Mesendoderm (in vitro differentiated cells): ENCODE data around the gene EAF1.

Experiments used
- DNase-seq: peaks from one replicate; pipeline ENCODE4 v3.0.0; 2013
- H2AK5ac ChIP-seq: 2 replicates; pipeline ENCODE4 v1.6.1; 2013; ENCODE audit warnings: low read length, inconsistent platforms
- H2BK120ac ChIP-seq: 2 replicates; pipeline ENCODE4 v1.6.1; 2013; ENCODE audit warnings: low read depth, mild to moderate bottlenecking, low read length, moderate library complexity, mixed read lengths
- H2BK15ac ChIP-seq: replicated peaks from 2 replicates; pipeline ENCODE4 v1.6.1; 2013; ENCODE audit warnings: low read depth, mild to moderate bottlenecking, moderate library complexity
- H2BK5ac ChIP-seq: 2 replicates; pipeline ENCODE4 v1.6.1; 2013; ENCODE audit warnings: low read length, inconsistent platforms
- H3K18ac ChIP-seq: 2 replicates; pipeline ENCODE4 v1.6.1; 2013; ENCODE audit warnings: mild to moderate bottlenecking, low read length, mixed read lengths
- H3K23ac ChIP-seq: one replicate; pipeline ENCODE4 v1.6.1; 2013; ENCODE audit warnings: low read length
- H3K27ac ChIP-seq: 2 replicates; pipeline ENCODE4 v1.5.1; 2013; ENCODE audit warnings: low read depth, mild to moderate bottlenecking, inconsistent platforms, low read length, moderate library complexity
- H3K27me3 ChIP-seq: 2 replicates; pipeline ENCODE4 v1.6.1; 2013; ENCODE audit warnings: low read length, control low read depth, mild to moderate bottlenecking, inconsistent platforms; ENCODE audit not compliant: insufficient read depth, poor library complexity
- H3K36me3 ChIP-seq: 2 replicates; pipeline ENCODE4 v1.6.1; 2013; ENCODE audit warnings: low read length, inconsistent platforms; ENCODE audit not compliant: control insufficient read depth, insufficient read depth
- H3K4ac ChIP-seq: one replicate; pipeline ENCODE4 v1.6.1; 2013; ENCODE audit warnings: low read depth, mild to moderate bottlenecking, low read length, moderate library complexity
- H3K4me1 ChIP-seq: 2 replicates; pipeline ENCODE4 v1.6.1; 2013; ENCODE audit warnings: low read depth, low read length, inconsistent platforms; ENCODE audit not compliant: control insufficient read depth
- H3K4me2 ChIP-seq: 2 replicates; pipeline ENCODE4 v1.6.1; 2013; ENCODE audit warnings: low read length
- H3K4me3 ChIP-seq: 2 replicates; pipeline ENCODE4 v1.5.1; 2013; ENCODE audit warnings: mild to moderate bottlenecking, low read length
- H3K56ac ChIP-seq: one replicate; pipeline ENCODE4 v1.6.1; 2013; ENCODE audit warnings: low read length
- H3K79me1 ChIP-seq: 2 replicates; pipeline ENCODE4 v1.6.1; 2013; ENCODE audit warnings: low read length, inconsistent platforms
- H3K79me2 ChIP-seq: 2 replicates; pipeline ENCODE4 v1.6.1; 2013; ENCODE audit warnings: mild to moderate bottlenecking, low read length; ENCODE audit not compliant: control insufficient read depth, insufficient read depth
- H3K9ac ChIP-seq: 2 replicates; pipeline ENCODE4 v1.6.1; 2013; ENCODE audit warnings: low read length, inconsistent platforms
- H4K5ac ChIP-seq: one replicate; pipeline ENCODE4 v1.6.1; 2013; ENCODE audit warnings: low read length
- H4K8ac ChIP-seq: one replicate; pipeline ENCODE4 v1.6.1; 2013; ENCODE audit warnings: low read depth, mild to moderate bottlenecking, control low read depth, low read length, moderate library complexity
- WGBS: extraction: QIAGEN DNeasy Blood & Tissue Kit; methylation state at CpG from one replicate; pipeline ENCODE4 v1.1.7; 2013; ENCODE audit warnings: low lambda C conversion rate, missing lambda C conversion rate; ENCODE audit not compliant: insufficient coverage; ENCODE audit errors: extremely low coverage; 5-methylcytosine and 5-hydroxymethylcytosine counted together

The EAF1 gene

DNA sequence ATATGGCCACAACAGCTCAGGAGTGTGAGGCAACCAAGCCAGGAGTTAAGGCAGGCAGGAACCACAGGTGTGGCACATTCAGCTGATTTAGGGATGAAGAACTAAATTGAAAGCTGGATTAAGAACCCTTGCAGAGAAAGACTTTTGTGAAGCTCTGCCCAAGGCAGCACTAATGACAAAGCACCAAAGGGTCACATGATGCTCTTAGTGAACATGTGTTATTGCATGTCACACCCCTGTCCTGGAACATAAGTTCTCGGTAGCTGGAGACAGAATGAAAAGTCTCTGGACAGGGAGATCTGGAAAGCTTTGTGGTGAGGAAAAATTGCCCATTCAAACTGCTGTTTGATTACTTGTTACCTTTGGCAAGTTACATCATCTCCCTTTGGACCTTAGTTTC lies 3.2 kb downstream of the EAF1 start:
- no peak overlapping the region for H3K18ac ChIP-seq
- no peak overlapping the region for H4K5ac ChIP-seq
- H3K4me3 ChIP-seq, result no peak overlapping the region
- no peaks in the 10 kb centered on the region for H3K27me3 ChIP-seq
- H3K4ac ChIP-seq, result no peak overlapping the region
- H2AK5ac ChIP-seq, result no peak overlapping the region
- peaks cover 23% of the 10 kb centered on the region for H3K79me1 ChIP-seq
- H2BK15ac ChIP-seq, result no peak overlapping the region
- H3K56ac ChIP-seq, result no peak overlapping the region
- H3K23ac ChIP-seq, result no peak overlapping the region
- H3K36me3 ChIP-seq, result peaks cover 2% of the 10 kb centered on the region
- DNase-seq, result no peak
- no peak overlapping the region for H3K27ac ChIP-seq
- no peak overlapping the region for H3K4me2 ChIP-seq
- peaks cover 26% of the 10 kb centered on the region for H3K79me2 ChIP-seq
- WGBS, result no CpG with 5 or more reads among the region's 1 CpG
- H3K4me1 ChIP-seq, result peaks cover 4% of the 10 kb centered on the region
- H2BK5ac ChIP-seq, result no peak overlapping the region
- no peak overlapping the region for H2BK120ac ChIP-seq
- no peak overlapping the region for H3K9ac ChIP-seq
- H4K8ac ChIP-seq, result no peak overlapping the region

DNA sequence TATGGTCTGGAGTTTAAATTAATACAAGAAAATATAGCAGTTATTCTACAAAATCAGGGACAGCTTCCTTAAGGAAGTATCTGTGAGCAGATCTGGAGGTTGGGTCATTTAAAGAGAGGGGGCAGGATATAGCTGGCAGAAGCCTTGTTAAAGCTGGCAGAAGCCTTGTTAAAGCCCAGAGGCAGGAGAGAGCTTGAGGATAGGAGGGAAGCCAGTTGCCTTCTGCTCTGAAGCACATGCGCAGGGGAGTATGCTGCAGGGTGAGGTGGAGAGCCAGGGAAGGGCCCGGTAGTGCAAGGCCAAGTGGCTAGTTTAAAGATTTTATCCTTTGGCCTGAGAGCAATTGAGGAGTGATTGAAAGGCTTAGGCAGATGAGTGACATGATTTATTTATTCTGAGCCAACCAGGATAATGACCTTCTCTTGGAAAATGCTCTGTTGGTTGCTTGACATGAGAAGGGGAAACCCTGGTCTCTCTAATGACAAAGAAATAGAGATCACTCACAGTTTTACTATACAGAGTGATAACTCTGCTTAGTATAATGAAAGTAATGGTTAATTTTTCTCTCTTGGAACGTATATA lies 3.9 kb downstream of the EAF1 start:
- Histone ChIP-seq H2BK120ac (no peak overlapping the region), H4K8ac (no peak overlapping the region), H4K5ac (no peak overlapping the region), H2BK15ac (no peak overlapping the region), H3K27me3 (no peaks in the 10 kb centered on the region), H2AK5ac (no peak overlapping the region), H3K79me1 (peaks cover 22% of the 10 kb centered on the region), H3K56ac (no peak overlapping the region), H3K18ac (no peak overlapping the region), H3K4me3 (no peak overlapping the region), H3K4me1 (peaks cover 4% of the 10 kb centered on the region), H3K4ac (no peak overlapping the region), H3K4me2 (no peak overlapping the region), H3K9ac (no peak overlapping the region), H3K27ac (no peak overlapping the region), H2BK5ac (no peak overlapping the region), H3K79me2 (peaks cover 25% of the 10 kb centered on the region), H3K23ac (no peak overlapping the region), H3K36me3 (peaks cover 4% of the 10 kb centered on the region)
- no peak for DNase-seq
- no CpG with 5 or more reads among the region's 3 CpGs for WGBS

DNA sequence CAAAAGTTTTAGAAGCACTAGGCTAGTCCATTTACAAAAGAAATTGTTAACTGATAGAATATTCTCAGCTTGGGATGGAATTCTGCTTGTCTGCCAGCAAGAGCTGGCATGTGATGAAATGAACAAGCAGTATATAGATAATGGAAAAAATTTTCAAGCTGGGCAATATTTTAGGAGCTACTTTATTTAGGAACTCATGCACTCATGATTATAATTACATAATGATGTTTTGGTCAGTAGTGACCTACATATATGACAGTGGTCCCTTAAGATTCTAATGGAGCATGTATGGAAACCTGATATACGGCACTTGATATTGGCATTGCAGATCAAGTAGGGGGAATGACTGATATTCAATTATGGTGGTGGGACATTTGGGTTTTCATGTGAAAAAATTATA lies 6.1 kb downstream of the EAF1 start:
- H3K27ac ChIP-seq, result no peak overlapping the region
- DNase-seq, result no peak
- no CpG with 5 or more reads among the region's 1 CpG for WGBS

DNA sequence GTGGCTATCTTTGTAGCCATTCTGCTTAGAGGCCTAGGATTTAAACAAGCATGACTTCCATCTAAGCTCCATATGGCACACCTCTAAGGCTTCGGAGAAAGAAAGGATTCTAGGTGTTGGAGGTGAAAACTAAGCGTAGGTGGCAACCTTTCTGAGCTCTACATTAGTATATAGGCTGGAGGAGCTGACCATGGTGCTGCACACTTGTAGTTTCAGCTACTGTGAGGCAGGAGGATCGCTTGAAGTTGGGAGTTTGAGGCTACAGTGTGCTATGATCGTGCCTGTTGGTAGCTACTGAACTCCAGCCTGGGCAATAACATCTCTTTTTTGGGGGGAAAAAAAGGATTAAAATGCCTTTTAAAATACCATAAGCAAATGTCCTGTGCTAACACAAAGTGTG lies 7.4 kb downstream of the EAF1 start:
- WGBS, result no CpG with 5 or more reads among the region's 4 CpGs
- no peak overlapping the region for H2BK120ac ChIP-seq
- H3K23ac ChIP-seq, result no peak overlapping the region
- no peak overlapping the region for H3K27ac ChIP-seq
- peaks cover 7% of the 10 kb centered on the region for H3K79me1 ChIP-seq
- DNase-seq, result peak; percentile 25
- no peak overlapping the region for H3K4me3 ChIP-seq
- H3K4ac ChIP-seq, result no peak overlapping the region
- no peak overlapping the region for H2BK15ac ChIP-seq
- H3K36me3 ChIP-seq, result peaks cover 11% of the 10 kb centered on the region
- H3K4me2 ChIP-seq, result no peak overlapping the region
- no peak overlapping the region for H3K56ac ChIP-seq
- peaks cover 3% of the 10 kb centered on the region for H3K79me2 ChIP-seq
- H2AK5ac ChIP-seq, result no peak overlapping the region
- no peak overlapping the region for H4K5ac ChIP-seq
- H3K18ac ChIP-seq, result no peak overlapping the region
- no peak overlapping the region for H4K8ac ChIP-seq
- H3K4me1 ChIP-seq, result no peaks in the 10 kb centered on the region
- no peaks in the 10 kb centered on the region for H3K27me3 ChIP-seq
- no peak overlapping the region for H2BK5ac ChIP-seq
- H3K9ac ChIP-seq, result no peak overlapping the region

More for the DNA sequence above, 6.1 kb downstream of the EAF1 start:
- H3K4ac ChIP-seq, result no peak overlapping the region
- H3K4me2 ChIP-seq, result no peak overlapping the region
- peaks cover 2% of the 10 kb centered on the region for H3K4me1 ChIP-seq
- no peak overlapping the region for H3K4me3 ChIP-seq
- no peak overlapping the region for H3K23ac ChIP-seq
- H2BK5ac ChIP-seq, result no peak overlapping the region
- H3K27me3 ChIP-seq, result no peaks in the 10 kb centered on the region
- H2BK120ac ChIP-seq, result no peak overlapping the region
- H3K79me1 ChIP-seq, result peaks cover 11% of the 10 kb centered on the region
- no peak overlapping the region for H4K8ac ChIP-seq
- H2BK15ac ChIP-seq, result no peak overlapping the region
- peaks cover 9% of the 10 kb centered on the region for H3K36me3 ChIP-seq
- H2AK5ac ChIP-seq, result no peak overlapping the region
- H3K9ac ChIP-seq, result no peak overlapping the region
- H3K56ac ChIP-seq, result no peak overlapping the region
- no peak overlapping the region for H4K5ac ChIP-seq
- peaks cover 8% of the 10 kb centered on the region for H3K79me2 ChIP-seq
- no peak overlapping the region for H3K18ac ChIP-seq

DNA sequence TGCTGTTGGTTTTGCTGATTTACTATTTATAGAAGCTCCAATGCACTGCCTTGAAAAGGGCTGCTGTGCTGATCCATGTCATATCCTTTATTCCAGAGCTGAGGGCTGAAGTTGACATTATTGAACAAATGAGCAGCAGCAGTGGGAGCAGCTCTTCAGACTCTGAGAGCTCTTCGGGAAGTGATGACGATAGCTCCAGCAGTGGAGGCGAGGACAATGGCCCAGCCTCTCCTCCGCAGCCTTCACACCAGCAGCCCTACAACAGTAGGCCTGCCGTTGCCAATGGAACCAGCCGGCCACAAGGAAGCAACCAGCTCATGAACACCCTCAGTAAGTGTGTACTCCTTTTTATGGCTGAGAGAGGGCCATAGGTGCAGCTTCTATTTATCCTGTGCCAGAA lies 8.8 kb downstream of the EAF1 start:
- WGBS, result no CpG with 5 or more reads among the region's 6 CpGs
- no peak overlapping the region for H2BK15ac ChIP-seq
- no peak overlapping the region for H2AK5ac ChIP-seq
- H3K27me3 ChIP-seq, result no peaks in the 10 kb centered on the region
- H3K79me2 ChIP-seq, result no peaks in the 10 kb centered on the region
- no peak overlapping the region for H3K4ac ChIP-seq
- no peak overlapping the region for H4K8ac ChIP-seq
- H2BK120ac ChIP-seq, result no peak overlapping the region
- H3K79me1 ChIP-seq, result peaks cover 2% of the 10 kb centered on the region
- no peak overlapping the region for H3K18ac ChIP-seq
- H3K9ac ChIP-seq, result no peak overlapping the region
- no peak overlapping the region for H2BK5ac ChIP-seq
- H3K4me2 ChIP-seq, result no peak overlapping the region
- H4K5ac ChIP-seq, result no peak overlapping the region
- no peak overlapping the region for H3K23ac ChIP-seq
- no peak overlapping the region for H3K56ac ChIP-seq
- no peak overlapping the region for H3K4me3 ChIP-seq
- H3K36me3 ChIP-seq, result peaks cover 9% of the 10 kb centered on the region
- no peak overlapping the region for H3K27ac ChIP-seq
- DNase-seq, result no peak
- no peaks in the 10 kb centered on the region for H3K4me1 ChIP-seq

DNA sequence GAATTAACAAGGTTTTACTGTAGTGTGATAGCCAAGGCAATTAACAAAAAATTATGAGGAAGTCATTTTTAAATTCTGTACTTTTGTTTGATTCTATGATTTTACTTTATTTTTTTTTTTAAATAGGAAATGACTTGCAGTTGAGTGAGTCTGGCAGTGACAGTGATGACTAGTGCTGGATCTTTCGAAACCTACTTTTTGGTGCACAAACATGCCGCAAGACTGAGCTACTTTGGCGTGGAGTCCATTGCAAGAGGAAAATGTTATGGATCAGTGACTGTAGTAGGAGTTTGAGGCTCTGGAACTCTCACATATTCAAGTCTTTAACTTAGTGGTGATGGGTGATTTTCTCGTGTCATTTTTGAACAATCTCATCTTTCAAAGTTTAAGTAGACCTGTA lies 11.6 kb downstream of the EAF1 start:
- peaks cover 9% of the 10 kb centered on the region for H3K36me3 ChIP-seq
- H3K18ac ChIP-seq, result no peak overlapping the region
- H2BK5ac ChIP-seq, result no peak overlapping the region
- H2AK5ac ChIP-seq, result no peak overlapping the region
- H3K79me1 ChIP-seq, result no peaks in the 10 kb centered on the region
- H2BK120ac ChIP-seq, result no peak overlapping the region
- no peaks in the 10 kb centered on the region for H3K27me3 ChIP-seq
- H3K9ac ChIP-seq, result no peak overlapping the region
- H3K4me3 ChIP-seq, result no peak overlapping the region
- no peak overlapping the region for H3K27ac ChIP-seq
- no peaks in the 10 kb centered on the region for H3K4me1 ChIP-seq
- H3K79me2 ChIP-seq, result no peaks in the 10 kb centered on the region
- H2BK15ac ChIP-seq, result no peak overlapping the region
- no peak overlapping the region for H3K4me2 ChIP-seq
- WGBS, result no CpG with 5 or more reads among the region's 4 CpGs
- H4K5ac ChIP-seq, result no peak overlapping the region
- no peak overlapping the region for H3K4ac ChIP-seq
- no peak overlapping the region for H3K56ac ChIP-seq
- H4K8ac ChIP-seq, result no peak overlapping the region
- no peak overlapping the region for H3K23ac ChIP-seq
- DNase-seq, result no peak
